ENCODE results near the gene SLCO2A1.

SLCO2A1 gene

GRCh38 chr3:133886031-133886722 lies 143.5 kb downstream of the SLCO2A1 start:
- DNase-seq (ENCODE audit: low read depth in 1 of 2, low spot score in 1 of 2) = no peak

- DNase-seq (ENCODE audit: low read depth in 1 of 2, low spot score in 1 of 2) = no peak
Observed at GRCh38 chr3:133884887-133885711, 144.6 kb downstream of the SLCO2A1 start.

GRCh38 chr3:133884054-133884886 lies 145.5 kb downstream of the SLCO2A1 start:
- DNase-seq (ENCODE audit: low read depth in 1 of 2, low spot score in 1 of 2) = no peak

DNA sequence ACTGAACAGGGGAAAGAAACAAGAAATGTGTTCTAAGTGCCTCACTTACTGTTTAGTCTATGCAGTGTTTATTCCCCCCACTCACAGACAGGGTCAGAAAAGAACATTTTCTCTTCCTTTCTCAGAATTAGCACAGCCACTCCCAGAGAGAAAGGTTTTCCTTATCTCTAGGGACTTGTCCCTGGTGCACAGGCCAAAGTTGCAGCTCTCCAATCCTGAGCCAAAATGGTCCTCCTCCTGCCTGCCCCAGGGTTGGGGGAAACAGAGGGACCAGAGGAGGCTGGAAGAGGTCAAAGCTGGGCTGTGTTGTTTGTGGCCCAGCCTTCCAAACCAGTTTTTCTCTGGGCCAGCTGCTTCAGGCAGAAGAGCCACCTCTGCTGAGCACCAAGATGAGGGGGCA lies 146.1 kb downstream of the SLCO2A1 start:
- DNase-seq (ENCODE audit: low read depth in 1 of 2, low spot score in 1 of 2) = no peak

- DNase-seq (ENCODE audit: low read depth in 1 of 2, low spot score in 1 of 2) = no peak
Observed at GRCh38 chr3:133882986-133883586, 146.6 kb downstream of the SLCO2A1 start.

DNA sequence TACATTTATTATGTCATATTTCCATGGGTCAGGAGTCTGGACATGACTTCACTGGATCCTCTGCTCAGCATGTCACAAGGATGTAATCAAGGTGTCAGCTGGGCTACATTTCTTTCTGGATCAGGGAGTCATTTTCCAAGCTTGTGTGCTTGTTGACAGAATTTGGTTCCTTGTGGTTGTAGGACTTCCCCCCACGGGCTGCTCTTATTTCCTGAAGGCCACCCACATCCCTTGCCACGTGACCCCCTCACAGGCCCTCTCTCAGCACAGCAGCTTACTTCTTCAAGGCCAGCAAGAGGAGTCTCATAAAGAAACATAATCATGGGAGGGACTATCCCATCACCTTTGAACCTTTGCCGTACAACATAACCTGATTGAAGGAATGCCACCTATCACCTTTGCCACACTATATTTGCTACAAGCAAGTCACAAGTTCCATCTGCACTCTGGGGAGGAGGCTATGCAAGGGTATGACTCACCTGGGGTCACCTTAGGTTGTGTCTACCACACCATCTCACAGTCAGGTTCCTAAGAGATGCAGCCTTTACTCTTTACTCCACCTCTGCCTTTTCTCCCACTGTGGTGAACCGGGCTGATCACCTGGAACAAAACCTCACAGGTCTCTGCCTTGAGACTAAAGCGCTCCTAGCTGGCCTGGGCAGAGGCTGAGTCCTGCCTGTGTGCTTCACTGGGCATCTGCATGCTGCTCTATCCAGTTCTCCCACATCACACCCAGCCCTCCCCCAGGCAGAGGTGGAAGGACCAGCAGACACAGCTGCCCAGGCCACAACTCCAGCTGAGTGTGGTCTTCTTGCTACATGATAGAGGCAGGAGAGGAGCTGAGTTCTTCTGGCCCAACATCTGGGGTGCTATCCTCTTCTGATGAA lies 147.5 kb downstream of the SLCO2A1 start:
- DNase-seq (ENCODE audit: low read depth in 1 of 2, low spot score in 1 of 2) = no peak

DNA sequence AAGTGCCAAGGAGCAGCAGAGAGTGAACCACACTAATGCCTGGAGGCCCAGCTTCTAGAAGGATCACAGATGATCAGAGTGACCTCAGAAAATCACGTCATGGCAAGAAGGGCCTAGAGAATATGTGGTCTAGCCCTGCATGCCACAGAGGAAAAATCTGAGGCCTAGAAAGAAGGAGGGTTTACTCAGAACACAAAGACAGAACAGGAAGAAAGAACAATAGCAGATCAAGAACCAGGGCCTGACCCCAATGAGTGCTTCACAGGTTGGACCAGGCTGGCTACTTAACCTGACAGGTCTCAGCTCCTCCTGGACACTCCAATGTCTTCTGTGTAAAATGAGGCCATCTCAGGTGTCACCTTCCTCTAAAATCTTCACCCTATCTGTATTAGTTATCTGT lies 148.2 kb downstream of the SLCO2A1 start:
- no peak for DNase-seq (ENCODE audit: low read depth in 1 of 2, low spot score in 1 of 2)

- DNase-seq (ENCODE audit: low read depth in 1 of 2, low spot score in 1 of 2) = no peak
Observed at GRCh38 chr3:133880886-133881455, 148.8 kb downstream of the SLCO2A1 start.

GRCh38 chr3:133880287-133880686 lies 149.4 kb downstream of the SLCO2A1 start:
- no peak for DNase-seq (ENCODE audit: low read depth in 1 of 2, low spot score in 1 of 2)

GRCh38 chr3:133878518-133878917 lies 151.2 kb downstream of the SLCO2A1 start:
- DNase-seq (ENCODE audit: low read depth in 1 of 2, low spot score in 1 of 2) = no peak

All from stimulated activated CD4-positive, alpha-beta T cell treated with anti-CD3 and anti-CD28 coated beads, Interleukin-15, amount 100 ng/mL, for 1 hour (primary cell).